Myocyte (in vitro differentiated cells): ENCODE measurements around the gene ACOT9. TPM values are rescaled to one million over a fixed set of nuclear protein-coding genes. Genes with fewer than 3 reads are reported as not detected.
"Not testable (repeated sequence)": the region's sequence is repeated elsewhere in the genome, so short reads cannot be mapped to it uniquely, and the experiment has no call there.

Source experiments
- DNase-seq: peaks from one replicate; pipeline ENCODE4 v3.0.0-alpha.2; 2012; ENCODE audit warnings: low read depth
- total RNA-seq: library from RNA; depleted of rRNA; stranded (reverse); fragments of >200 nt; gene quantifications from 2 replicates; pipeline ENCODE4 v1.2.3, GENCODE V29; 2014

ACOT9 gene
- total RNA-seq, 1 donor from 2014 or later, result 77.2 TPM

DNA sequence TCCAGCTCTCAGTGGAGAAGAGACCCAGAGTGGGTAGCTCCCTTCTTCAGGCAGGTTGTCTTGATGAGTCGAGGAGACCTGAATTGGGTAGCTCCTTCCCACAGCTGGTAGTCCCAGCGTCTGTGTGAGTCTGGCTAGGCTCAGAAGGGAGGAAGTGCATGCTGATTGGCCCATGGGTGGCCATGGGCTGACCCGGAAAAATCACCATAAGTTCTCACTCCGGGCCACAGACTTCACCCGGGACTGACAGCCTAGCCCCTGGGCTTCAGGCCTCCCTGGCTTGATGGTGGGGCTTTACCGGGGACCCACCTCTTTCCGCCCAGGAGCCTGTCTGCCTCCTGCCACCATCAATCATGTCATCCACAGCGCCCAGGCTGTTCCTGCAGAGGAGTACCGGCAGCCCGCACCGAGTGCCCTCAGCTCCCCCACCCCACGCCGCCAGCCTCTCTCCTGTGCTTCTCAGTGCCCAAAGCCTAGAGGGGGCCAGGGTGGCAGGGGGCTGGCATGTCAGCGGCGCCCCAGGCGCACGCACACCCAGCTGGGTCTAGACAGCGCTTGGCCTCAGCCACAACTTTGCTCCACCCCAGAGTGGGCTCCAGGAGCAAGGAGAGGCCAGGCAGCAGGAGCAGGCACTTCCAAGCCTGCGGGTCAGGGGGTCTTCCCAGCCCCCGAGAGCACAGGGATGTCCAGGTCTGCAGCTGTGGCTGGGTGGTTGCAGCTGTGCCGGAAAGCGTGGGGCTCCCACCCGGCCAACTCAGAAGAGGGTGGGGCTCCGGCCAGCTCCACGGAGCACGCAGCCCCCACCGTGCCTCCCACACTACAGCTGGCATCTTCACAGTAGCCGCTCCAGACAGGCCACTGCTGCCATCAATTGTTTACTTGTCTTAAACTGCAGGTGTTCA lies 23.8 kb upstream of the ACOT9 start:
- no peak for DNase-seq

- no peak for DNase-seq
Observed at GRCh38 chrX:23765868-23766267, 22.8 kb upstream of the ACOT9 start.

GRCh38 chrX:23765449-23765848 lies 22.4 kb upstream of the ACOT9 start:
- DNase-seq, result no peak

GRCh38 chrX:23764188-23764984 lies 21.3 kb upstream of the ACOT9 start:
- DNase-seq, result no peak

GRCh38 chrX:23759821-23760220 lies 16.7 kb upstream of the ACOT9 start:
- no peak for DNase-seq

- DNase-seq, result peak; percentile 56
Observed at GRCh38 chrX:23756165-23756564, 13.1 kb upstream of the ACOT9 start.

DNA sequence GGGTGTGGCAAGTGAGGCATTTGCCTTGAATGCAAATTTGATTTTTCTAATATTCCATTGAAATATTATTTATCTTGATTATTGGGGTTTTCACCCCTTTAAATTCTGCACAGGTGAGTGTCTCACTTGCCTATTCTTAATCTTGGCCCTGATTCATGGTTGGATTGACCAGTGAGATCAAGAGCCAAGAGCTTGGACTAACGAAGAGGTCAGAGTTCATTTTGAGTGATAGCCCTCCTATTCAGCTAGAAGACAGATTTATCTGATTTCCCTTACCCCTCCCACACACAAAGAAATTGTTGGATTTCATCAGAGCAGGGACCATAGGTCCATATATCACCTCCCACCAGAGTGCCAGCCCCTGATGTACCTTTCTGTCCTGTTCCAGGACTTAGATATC lies 11.6 kb upstream of the ACOT9 start:
- DNase-seq, result no peak

GRCh38 chrX:23752740-23753415 lies 9.8 kb upstream of the ACOT9 start:
- DNase-seq, result peak; percentile 63

GRCh38 chrX:23749576-23749975 lies 6.5 kb upstream of the ACOT9 start:
- no peak for DNase-seq

- no peak for DNase-seq
Observed at GRCh38 chrX:23749129-23749528, 6.1 kb upstream of the ACOT9 start.

GRCh38 chrX:23745786-23746185 lies 2.7 kb upstream of the ACOT9 start:
- no peak for DNase-seq

DNA sequence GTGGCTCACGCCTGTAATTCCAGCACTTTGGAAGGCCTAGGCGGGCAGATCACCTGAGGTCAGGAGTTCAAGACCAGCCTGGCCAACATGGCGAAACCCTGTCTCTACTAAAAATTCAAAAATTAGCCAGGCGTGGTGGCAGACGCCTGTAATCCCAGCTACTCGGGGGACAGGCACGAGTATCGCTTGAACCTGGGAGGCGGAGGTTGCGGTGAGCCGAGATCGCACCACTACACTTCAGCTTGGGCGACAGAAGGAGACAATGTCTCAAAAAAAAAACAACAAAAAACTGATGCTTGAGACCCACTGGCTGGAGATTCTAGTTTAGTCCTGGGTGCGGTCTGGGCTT lies 521 bp upstream of the ACOT9 start:
- not testable (repeated sequence) for DNase-seq

DNA sequence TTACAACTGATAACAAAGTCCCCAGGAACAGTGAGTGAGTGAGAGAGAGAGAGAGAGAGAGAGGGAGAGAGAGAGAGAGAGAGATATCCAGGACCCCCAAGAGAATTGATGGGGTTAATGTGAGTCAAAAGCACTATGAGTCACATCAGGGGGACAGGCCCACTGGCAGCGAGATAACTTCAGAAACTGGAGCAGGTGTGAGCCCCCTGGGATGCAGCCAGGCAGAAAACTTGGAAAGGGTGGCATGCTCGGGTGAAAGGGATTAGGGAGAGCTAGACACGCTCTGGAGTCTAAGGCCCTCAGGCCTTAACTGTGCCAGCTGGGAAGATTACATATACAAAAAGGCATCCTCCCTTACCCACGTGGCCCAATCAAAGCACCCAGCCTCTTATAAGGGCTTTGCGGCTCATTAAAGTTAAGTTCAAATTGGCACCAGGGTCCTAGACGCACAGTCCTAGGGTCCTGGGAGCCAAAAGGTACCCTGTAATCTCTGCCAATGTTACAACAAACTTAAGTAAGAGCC lies 841 bp downstream of the ACOT9 start:
- peak; percentile 87 for DNase-seq

GRCh38 chrX:23737413-23737812 lies 5.7 kb downstream of the ACOT9 start:
- DNase-seq, result no peak

- no peak for DNase-seq
Observed at GRCh38 chrX:23736030-23736429, 7.0 kb downstream of the ACOT9 start.

DNA sequence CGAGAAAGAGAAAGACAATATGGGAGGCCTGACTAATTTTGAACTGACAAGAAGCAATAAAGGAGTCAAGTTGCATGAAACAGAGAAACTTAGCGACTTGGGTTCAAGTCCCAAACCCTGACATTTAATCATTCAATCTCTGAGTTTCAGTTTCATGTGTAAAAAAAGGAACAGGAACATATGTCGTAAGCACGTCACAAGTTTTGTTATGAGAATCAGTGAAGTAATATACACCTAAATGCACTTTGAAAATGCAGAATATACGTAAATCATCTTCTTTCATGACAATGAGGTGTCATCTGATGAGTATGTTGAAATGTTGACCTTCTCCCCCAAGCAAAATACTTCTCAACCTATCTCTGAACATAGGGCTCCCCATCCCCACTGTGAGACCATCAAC lies 10.4 kb downstream of the ACOT9 start:
- DNase-seq, result no peak

- no peak for DNase-seq
Observed at GRCh38 chrX:23731951-23732350, 11.1 kb downstream of the ACOT9 start.

DNA sequence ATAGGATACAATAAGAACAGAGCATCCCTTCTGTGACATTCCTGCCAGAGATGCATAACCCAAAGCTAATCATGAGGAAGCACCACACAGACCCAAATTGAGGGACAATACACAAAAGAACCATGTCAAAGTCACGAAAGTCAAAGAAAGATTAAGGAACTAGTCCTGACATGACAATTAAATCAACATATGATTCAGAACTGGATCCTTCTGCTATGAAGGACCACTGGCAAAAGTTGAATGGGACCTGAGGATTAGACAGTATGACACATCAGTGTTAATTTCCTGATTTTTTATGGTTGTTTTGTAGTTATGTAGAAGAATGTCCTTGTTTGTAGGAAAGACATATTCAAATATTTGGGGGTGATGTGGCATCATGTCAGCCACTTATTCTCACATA lies 13.9 kb downstream of the ACOT9 start:
- no peak for DNase-seq

- no peak for DNase-seq
Observed at GRCh38 chrX:23727206-23727605, 15.9 kb downstream of the ACOT9 start.

- DNase-seq, result no peak
Observed at GRCh38 chrX:23726191-23726590, 16.9 kb downstream of the ACOT9 start.

GRCh38 chrX:23720117-23720677 lies 22.9 kb downstream of the ACOT9 start:
- DNase-seq, result no peak
